Progenitor cell of endocrine pancreas (in vitro differentiated cells): ENCODE data around the gene METTL4. TPM values are rescaled to one million over a fixed set of nuclear protein-coding genes. Genes with fewer than 3 reads are reported as not detected.
"Not testable (repeated sequence)": the region's sequence is repeated elsewhere in the genome, so short reads cannot be mapped to it uniquely, and the experiment has no call there.

Source experiments
- DNase-seq: peaks from one replicate; pipeline ENCODE4 v3.0.0; 2021; ENCODE audit warnings: low spot score; ENCODE audit not compliant: unreplicated experiment
- H3K27ac Mint-ChIP-seq: 2 replicates; pipeline ENCODE4 v1.8.0; 2021; ENCODE audit warnings: mild to moderate bottlenecking, moderate library complexity, mixed read lengths
- H3K27me3 Mint-ChIP-seq: 2 replicates; pipeline ENCODE4 v1.8.0; 2021; ENCODE audit warnings: mixed read lengths
- H3K36me3 Mint-ChIP-seq: 2 replicates; pipeline ENCODE4 v1.8.0; 2022; ENCODE audit warnings: mixed read lengths; ENCODE audit not compliant: insufficient read depth
- H3K4me1 Mint-ChIP-seq: 2 replicates; pipeline ENCODE4 v1.8.0; 2021; ENCODE audit warnings: low read depth, mixed read lengths
- H3K4me3 Mint-ChIP-seq: 2 replicates; pipeline ENCODE4 v1.8.0; 2021; ENCODE audit warnings: low read depth, mild to moderate bottlenecking, moderate library complexity, mixed read lengths
- H3K9me3 Mint-ChIP-seq: 2 replicates; pipeline ENCODE4 v1.8.0; 2021; ENCODE audit warnings: low read depth, mixed read lengths
- CTCF ChIP-seq: fragments of 200-600 bp; sonication (generic); IDR thresholded peaks from one replicate; pipeline ENCODE4 v1.5.0; 2021; ENCODE audit warnings: antibody characterized with exemption, mild to moderate bottlenecking; ENCODE audit not compliant: unreplicated experiment
- total RNA-seq: library from RNA; stranded (reverse); gene quantifications from 2 replicates; pipeline ENCODE4 v1.2.1, GENCODE V29; 2021

The METTL4 gene
- total RNA-seq, 1 donor from 2014 or later, result 11.2 TPM

- H3K27me3 Mint-ChIP-seq, H3K36me3 Mint-ChIP-seq, H3K4me1 Mint-ChIP-seq, H3K9me3 Mint-ChIP-seq, DNase-seq, H3K27ac Mint-ChIP-seq, H3K4me3 Mint-ChIP-seq: not testable (repeated sequence)
- TF ChIP-seq CTCF, result peak; percentile 81
Observed at GRCh38 chr18:2541925-2542563, 29.3 kb downstream of the METTL4 start.

GRCh38 chr18:2540575-2540974 lies 30.7 kb downstream of the METTL4 start:
- no peak for DNase-seq
- Mint-ChIP-seq H3K27me3 (no peaks in the 10 kb centered on the region), H3K4me3 (no peak overlapping the region), H3K27ac (no peak overlapping the region), H3K4me1 (peaks cover 7% of the 10 kb centered on the region), H3K9me3 (no peaks in the 10 kb centered on the region), H3K36me3 (peaks cover 7% of the 10 kb centered on the region)
- no peak for TF ChIP-seq CTCF

- Mint-ChIP-seq H3K9me3 (no peaks in the 10 kb centered on the region), H3K27me3 (no peaks in the 10 kb centered on the region), H3K4me3 (no peak overlapping the region), H3K36me3 (peaks cover 7% of the 10 kb centered on the region), H3K27ac (no peak overlapping the region), H3K4me1 (peaks cover 7% of the 10 kb centered on the region)
- no peak for DNase-seq
- TF ChIP-seq CTCF, result no peak
Observed at GRCh38 chr18:2538844-2539243, 32.5 kb downstream of the METTL4 start.

GRCh38 chr18:2538236-2538635 lies 33.1 kb downstream of the METTL4 start:
- DNase-seq, result no peak
- peaks cover 7% of the 10 kb centered on the region for H3K36me3 Mint-ChIP-seq
- no peaks in the 10 kb centered on the region for H3K27me3 Mint-ChIP-seq
- no peak for TF ChIP-seq CTCF
- H3K4me3 Mint-ChIP-seq, result no peak overlapping the region
- no peak overlapping the region for H3K27ac Mint-ChIP-seq
- H3K9me3 Mint-ChIP-seq, result no peaks in the 10 kb centered on the region
- peaks cover 7% of the 10 kb centered on the region for H3K4me1 Mint-ChIP-seq

GRCh38 chr18:2537296-2537695 lies 34.0 kb downstream of the METTL4 start:
- H3K27me3 Mint-ChIP-seq, result no peaks in the 10 kb centered on the region
- DNase-seq, result no peak
- peaks cover 7% of the 10 kb centered on the region for H3K4me1 Mint-ChIP-seq
- H3K36me3 Mint-ChIP-seq, result peaks cover 13% of the 10 kb centered on the region
- peaks cover 5% of the 10 kb centered on the region for H3K9me3 Mint-ChIP-seq
- no peak overlapping the region for H3K4me3 Mint-ChIP-seq
- H3K27ac Mint-ChIP-seq, result no peak overlapping the region
- no peak for TF ChIP-seq CTCF
